ENCODE results near the gene TBC1D1.
A peak's percentile ranks its signal among the peaks of the same experiment; 100 is the strongest.

TBC1D1 gene

DNA sequence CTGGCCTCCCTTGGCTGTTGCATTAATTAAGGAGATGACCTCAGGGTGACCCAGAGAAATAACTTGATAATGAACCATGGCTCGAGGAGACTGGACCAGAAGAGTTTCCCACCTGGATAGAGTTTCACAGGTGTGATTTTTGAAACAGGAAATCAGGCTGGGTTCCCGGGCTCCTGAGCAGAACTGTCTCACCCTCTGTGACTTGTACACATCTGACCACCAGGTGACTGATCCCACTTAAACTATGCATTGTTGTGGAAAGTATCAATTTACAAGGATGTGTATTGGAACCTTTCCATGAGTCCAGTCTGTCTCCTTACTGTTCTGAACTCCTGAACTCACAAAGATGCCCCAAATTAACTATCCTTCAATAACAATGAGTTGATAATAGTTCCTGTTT, 289.6 kb downstream of the TBC1D1 start:
- TF ChIP-seq, protein P1, sequence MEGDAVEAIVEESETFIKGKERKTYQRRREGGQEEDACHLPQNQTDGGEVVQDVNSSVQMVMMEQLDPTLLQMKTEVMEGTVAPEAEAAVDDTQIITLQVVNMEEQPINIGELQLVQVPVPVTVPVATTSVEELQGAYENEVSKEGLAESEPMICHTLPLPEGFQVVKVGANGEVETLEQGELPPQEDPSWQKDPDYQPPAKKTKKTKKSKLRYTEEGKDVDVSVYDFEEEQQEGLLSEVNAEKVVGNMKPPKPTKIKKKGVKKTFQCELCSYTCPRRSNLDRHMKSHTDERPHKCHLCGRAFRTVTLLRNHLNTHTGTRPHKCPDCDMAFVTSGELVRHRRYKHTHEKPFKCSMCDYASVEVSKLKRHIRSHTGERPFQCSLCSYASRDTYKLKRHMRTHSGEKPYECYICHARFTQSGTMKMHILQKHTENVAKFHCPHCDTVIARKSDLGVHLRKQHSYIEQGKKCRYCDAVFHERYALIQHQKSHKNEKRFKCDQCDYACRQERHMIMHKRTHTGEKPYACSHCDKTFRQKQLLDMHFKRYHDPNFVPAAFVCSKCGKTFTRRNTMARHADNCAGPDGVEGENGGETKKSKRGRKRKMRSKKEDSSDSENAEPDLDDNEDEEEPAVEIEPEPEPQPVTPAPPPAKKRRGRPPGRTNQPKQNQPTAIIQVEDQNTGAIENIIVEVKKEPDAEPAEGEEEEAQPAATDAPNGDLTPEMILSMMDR (conservative IDR thresholded peaks at IDR 0.05; ENCODE audit: low read length), result peak; percentile 10; the same call in 1 of the 2 replicates
- no peak overlapping the region for H3K4me3 ChIP-seq (ENCODE audit: low read length)
- DNase-seq (ENCODE audit: low read depth), result no peak

DNA sequence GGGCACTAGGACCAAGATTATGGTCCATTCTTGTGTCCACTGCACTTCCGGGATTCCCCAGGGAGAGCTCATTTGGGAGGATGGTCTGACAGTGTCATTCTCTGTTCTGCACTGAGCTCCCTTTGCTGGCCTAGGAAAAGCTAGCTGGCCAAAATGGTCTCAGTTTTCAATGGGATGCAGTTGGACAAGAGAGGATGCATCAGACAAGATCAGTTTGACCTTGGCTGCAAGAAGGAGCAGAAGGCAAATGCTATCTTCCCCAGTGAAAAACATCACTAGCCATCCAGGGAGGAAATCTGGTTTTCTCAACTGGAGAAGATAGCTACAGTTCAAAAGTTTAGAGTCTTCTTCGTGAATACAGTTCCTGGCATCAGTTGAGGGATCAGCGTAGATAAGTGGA, 290.4 kb downstream of the TBC1D1 start:
- TF ChIP-seq, protein P1 (conservative IDR thresholded peaks at IDR 0.05; ENCODE audit: low read length), result no peak
- H3K4me3 ChIP-seq (ENCODE audit: low read length), result no peak overlapping the region
- no peak for DNase-seq (ENCODE audit: low read depth)

DNA sequence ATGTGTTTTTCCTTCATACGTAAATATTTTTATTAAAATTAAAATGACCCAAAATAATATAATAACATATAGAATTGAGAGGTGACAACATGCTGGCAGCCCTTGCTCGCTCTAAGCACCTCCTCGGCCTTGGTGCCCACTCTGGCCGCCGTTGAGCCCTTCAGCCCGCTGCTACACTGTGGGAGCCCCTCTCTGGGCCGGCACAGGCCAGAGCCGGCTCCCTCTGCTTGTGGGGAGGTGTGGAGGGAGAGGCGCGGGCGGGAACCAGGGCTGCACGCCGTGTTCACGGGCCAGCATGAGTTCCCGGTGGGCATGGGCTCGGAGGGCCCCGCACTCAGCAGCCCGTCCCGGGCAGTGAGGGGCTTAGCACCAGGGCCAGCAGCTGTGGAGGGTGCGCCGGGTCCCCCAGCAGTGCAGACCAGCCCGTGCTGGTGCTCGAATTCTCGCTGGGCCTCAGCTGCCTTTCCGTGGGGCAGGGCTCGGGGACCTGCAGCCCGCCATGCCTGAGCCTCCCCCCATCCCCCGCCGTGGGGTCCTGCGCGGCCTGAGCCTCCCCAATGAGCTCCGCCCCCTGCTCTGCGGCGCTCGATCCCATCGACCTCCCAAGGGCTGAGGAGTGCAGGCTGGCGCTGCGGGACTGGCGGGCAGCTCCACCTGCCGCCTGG, 291.6 kb downstream of the TBC1D1 start:
- no peak overlapping the region for H3K4me3 ChIP-seq (ENCODE audit: low read length)
- no peak for DNase-seq (ENCODE audit: low read depth)
- TF ChIP-seq, protein P1 (conservative IDR thresholded peaks at IDR 0.05; ENCODE audit: low read length), result no peak

DNA sequence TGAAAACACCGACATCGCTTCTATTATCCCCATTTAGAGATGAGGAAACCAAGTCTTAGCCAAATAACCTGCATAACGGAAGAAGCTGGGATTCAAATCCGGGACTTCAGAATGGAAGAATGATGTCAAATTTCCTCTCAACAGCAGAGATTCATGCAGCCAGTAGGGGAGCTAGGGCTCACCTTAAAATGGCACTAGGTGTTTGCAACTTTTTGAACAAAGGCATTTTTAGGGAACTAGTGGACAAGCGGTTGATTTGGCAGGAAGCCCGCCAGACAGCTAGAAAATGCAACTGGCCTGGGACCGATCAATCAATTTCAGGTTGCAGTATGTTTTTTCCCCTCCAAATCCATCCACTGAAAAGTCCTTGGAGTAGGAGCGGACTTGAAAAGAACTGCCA, 293.5 kb downstream of the TBC1D1 start:
- DNase-seq (ENCODE audit: low read depth), result no peak
- TF ChIP-seq, protein P1 (conservative IDR thresholded peaks at IDR 0.05; ENCODE audit: low read length), result peak; percentile 32
- H3K4me3 ChIP-seq (ENCODE audit: low read length), result no peak overlapping the region

DNA sequence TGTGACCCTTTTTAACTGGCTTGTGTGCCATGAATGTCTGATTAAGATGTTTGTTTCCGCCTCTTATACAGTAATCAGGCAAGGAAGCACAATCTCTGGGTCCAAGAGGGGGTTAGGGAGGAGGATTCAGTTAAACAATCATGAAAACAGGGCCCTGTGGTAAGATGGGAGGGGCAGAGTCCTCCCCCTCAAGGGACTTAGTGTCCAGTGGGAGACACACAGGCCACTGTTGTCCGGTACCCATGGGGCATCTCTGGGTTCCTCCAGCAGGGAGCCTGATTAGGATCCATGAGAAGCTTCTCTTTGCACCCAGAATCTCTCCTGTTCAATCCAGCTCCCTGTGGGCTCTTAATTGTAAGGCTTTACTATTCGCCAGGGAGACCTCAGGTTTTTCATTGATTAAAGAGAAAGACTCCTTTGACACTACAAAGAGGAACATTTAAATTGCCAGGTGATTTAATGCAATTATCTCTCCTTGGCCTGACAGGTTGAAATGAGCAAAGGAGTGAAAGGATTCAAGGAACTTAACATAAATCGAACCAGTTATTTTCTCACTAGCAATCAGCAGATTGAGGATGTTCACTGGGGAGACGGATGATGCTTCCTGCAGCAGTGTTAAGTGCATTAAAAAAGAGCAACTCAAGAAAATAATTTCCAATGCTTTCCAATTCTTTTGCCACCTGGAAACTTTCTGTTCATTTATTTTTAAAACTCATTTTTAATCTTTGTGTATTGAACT, 294.7 kb downstream of the TBC1D1 start:
- no peak for DNase-seq (ENCODE audit: low read depth)
- TF ChIP-seq, protein P1 (conservative IDR thresholded peaks at IDR 0.05; ENCODE audit: low read length), result no peak

DNA sequence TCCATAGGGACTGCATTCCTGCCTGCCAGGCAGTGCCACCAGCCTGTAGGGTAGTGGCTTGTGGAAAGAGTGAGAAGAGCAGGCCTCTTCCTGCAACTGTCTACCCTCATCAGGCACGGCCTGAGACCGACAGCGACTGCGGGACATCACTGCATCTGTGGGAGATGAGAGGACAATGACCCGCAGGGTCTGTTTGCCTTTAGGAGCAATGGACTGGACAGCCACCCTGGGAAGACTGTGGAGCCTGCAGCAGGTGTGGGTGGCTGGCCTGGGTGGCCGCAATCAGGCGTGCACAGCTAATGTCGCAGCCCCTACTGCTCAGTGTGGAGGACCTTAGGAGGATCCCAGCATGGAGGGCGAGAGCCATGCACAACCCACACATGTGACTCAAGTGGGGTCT, 297.3 kb downstream of the TBC1D1 start:
- no peak overlapping the region for H3K4me3 ChIP-seq (ENCODE audit: low read length)
- TF ChIP-seq, protein P1 (conservative IDR thresholded peaks at IDR 0.05; ENCODE audit: low read length), result no peak
- no peak for DNase-seq (ENCODE audit: low read depth)

More for the DNA sequence above, 294.7 kb downstream of the TBC1D1 start:
- H3K4me3 ChIP-seq (ENCODE audit: low read length), result no peak overlapping the region

DNA sequence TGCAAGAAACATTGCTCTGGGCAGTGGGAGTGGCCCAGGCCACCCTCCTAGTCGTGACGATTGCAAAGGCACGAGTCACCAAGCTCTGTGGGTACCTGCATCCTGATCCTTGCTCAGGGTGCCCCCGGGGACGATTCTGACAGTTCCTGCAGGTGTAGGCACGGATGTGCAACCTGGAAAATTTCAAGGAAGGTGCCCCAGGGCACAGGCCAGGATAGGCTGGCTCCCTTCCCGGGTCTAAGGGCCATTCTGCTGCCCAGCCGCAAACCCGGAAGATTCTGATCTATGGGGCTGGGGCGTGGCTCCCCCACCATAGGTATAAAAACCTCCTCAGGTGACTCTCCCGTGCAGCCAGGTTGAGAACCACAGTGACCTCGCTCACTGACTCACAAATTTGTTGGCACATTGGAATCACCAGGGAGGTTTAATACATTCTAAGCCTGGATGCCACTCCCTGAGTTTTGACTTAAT, 297.8 kb downstream of the TBC1D1 start:
- TF ChIP-seq, protein P1 (conservative IDR thresholded peaks at IDR 0.05; ENCODE audit: low read length), result no peak
- DNase-seq (ENCODE audit: low read depth), result no peak
- H3K4me3 ChIP-seq (ENCODE audit: low read length), result no peak overlapping the region

All from AG10803 (cell line).